Stimulated activated naive B cell treated with anti-CD40 and anti-IgM and Interleukin-4, amounts not matched to agents 10 μg/mL and 1 μg/mL and 100 μg/mL, for 72 hours (primary cell): Measurements from ENCODE around the gene PRSS16.
A peak's percentile ranks its signal among the peaks of the same experiment; 100 is the strongest.

Experiments used
- ATAC-seq, 2 donors: fragments of 150-1000 bp; cut with Tn5 transposase; replicated peaks; 2 replicates each; pipeline ENCODE4 v1.10.0; 2021; ENCODE audit warnings: moderate library complexity in 1 of 2
- DNase-seq: peaks from one replicate; pipeline ENCODE4 v3.0.0; 2021
- H3K27ac Mint-ChIP-seq: one replicate; pipeline ENCODE4 v1.8.0; 2022; ENCODE audit warnings: mild to moderate bottlenecking, mixed read lengths
- H3K27me3 Mint-ChIP-seq, 2 donors: one replicate each; pipeline ENCODE4 v1.8.0; 2022; ENCODE audit warnings: mixed read lengths in 2 of 2
- H3K36me3 Mint-ChIP-seq, 2 donors: one replicate each; pipeline ENCODE4 v1.8.0; 2022; ENCODE audit warnings: mixed read lengths in 2 of 2, mild to moderate bottlenecking in 1 of 2
- H3K4me1 Mint-ChIP-seq, 2 donors: one replicate each; pipeline ENCODE4 v1.8.0; 2022; ENCODE audit warnings: mixed read lengths in 2 of 2, mild to moderate bottlenecking in 1 of 2
- H3K4me3 Mint-ChIP-seq, 2 donors: one replicate each; pipeline ENCODE4 v1.8.0; 2022; ENCODE audit warnings: mild to moderate bottlenecking in 2 of 2, mixed read lengths in 2 of 2, moderate library complexity in 1 of 2
- H3K9me3 Mint-ChIP-seq, 2 donors: one replicate each; pipeline ENCODE4 v1.8.0; 2022; ENCODE audit warnings: mixed read lengths in 2 of 2, mild to moderate bottlenecking in 1 of 2

PRSS16 gene

DNA sequence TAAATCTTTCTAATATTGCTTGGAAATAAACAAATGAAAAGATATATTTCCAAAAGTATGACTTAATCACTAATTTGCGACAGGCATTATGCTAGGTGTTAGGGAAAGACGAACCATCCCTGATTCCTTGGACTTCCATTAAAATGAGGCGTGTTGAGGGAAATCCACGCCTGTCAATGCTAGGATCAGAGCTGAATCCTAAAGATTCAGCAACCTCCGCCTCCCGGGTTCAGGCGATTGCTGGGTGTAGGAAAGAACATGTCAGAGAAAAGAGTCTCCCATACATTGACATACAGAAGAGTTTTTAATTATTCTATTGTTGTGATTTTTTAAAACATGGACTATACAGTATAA, 16.8 kb upstream of the PRSS16 start:
- no peak overlapping the region for H3K27ac Mint-ChIP-seq
- no peak for DNase-seq
- H3K4me1 Mint-ChIP-seq, result peaks cover 0 to 2% of the 10 kb centered on the region in 2 donors
- H3K9me3 Mint-ChIP-seq, result peaks cover 2 to 3% of the 10 kb centered on the region in 2 donors
- peaks cover 3 to 6% of the 10 kb centered on the region in 2 donors for H3K36me3 Mint-ChIP-seq
- no peak overlapping the region for H3K4me3 Mint-ChIP-seq
- no peak for ATAC-seq
- peaks cover 49 to 61% of the 10 kb centered on the region in 2 donors for H3K27me3 Mint-ChIP-seq

DNA sequence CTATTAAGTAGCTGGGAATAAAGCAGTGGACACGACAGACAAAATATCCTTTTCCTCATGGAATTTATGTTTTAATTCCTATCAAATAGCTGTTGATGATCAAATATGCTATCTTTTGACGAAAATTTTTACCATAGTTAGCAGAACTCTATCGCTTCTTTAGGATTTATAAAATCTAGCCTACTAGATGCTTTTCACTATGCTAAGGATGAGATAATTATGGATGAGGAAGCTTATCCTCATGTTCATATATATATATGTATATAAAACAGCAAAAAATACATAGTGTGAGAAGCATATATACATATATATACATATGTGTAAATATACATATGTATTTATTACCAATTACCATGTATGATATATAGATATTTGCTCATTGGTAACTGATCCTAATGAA, 12.9 kb upstream of the PRSS16 start:
- Mint-ChIP-seq H3K4me3 (no peak overlapping the region), H3K4me1 (peaks cover 12% of the 10 kb centered on the region in 2 donors), H3K27ac (no peak overlapping the region), H3K36me3 (peaks cover 3 to 10% of the 10 kb centered on the region in 2 donors), H3K9me3 (peaks cover 7 to 11% of the 10 kb centered on the region in 2 donors), H3K27me3 (peaks cover 59 to 66% of the 10 kb centered on the region in 2 donors)
- ATAC-seq, result no peak
- DNase-seq, result no peak

DNA sequence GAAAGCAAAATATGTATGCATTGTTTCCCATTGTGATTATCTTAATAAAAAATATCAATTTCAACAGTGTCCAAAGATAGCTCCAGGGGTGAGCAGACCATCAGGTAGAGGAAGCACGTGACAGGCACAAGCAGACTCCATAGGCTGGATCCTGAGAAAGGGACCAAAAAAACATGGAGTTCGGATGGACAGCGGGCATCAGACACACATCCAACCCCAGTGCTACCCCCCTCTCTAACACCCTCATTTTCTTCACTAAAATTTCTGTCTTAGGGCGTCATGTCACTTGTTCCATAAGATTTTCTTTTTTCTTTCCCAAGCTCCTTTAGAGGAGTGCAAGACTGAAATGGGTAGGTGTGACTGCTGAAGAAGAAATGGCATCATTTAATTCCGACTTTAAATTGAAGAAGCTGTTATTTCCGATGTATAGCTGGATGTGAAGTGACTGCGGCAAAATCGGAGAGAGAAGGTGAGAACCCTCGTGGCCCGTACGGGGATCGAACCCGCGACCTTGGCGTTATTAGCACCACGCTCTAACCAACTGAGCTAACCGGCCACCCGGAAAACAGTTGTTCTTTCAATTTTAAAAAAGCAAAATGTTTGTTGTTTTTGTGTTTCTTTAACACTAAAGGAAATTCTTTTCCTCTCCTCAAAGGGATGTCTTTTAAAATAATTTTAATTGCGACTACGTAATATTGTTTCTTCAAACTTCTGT, 10.3 kb upstream of the PRSS16 start:
- ATAC-seq, result no peak
- H3K27me3 Mint-ChIP-seq, result peaks cover 60 to 72% of the 10 kb centered on the region in 2 donors
- H3K27ac Mint-ChIP-seq, result peak overlapping the region; percentile 90
- peaks cover 7 to 11% of the 10 kb centered on the region in 2 donors for H3K9me3 Mint-ChIP-seq
- no peak overlapping the region for H3K4me3 Mint-ChIP-seq
- H3K36me3 Mint-ChIP-seq, result peaks cover 3 to 10% of the 10 kb centered on the region in 2 donors
- peaks cover 12% of the 10 kb centered on the region in 2 donors for H3K4me1 Mint-ChIP-seq
- no peak for DNase-seq

DNA sequence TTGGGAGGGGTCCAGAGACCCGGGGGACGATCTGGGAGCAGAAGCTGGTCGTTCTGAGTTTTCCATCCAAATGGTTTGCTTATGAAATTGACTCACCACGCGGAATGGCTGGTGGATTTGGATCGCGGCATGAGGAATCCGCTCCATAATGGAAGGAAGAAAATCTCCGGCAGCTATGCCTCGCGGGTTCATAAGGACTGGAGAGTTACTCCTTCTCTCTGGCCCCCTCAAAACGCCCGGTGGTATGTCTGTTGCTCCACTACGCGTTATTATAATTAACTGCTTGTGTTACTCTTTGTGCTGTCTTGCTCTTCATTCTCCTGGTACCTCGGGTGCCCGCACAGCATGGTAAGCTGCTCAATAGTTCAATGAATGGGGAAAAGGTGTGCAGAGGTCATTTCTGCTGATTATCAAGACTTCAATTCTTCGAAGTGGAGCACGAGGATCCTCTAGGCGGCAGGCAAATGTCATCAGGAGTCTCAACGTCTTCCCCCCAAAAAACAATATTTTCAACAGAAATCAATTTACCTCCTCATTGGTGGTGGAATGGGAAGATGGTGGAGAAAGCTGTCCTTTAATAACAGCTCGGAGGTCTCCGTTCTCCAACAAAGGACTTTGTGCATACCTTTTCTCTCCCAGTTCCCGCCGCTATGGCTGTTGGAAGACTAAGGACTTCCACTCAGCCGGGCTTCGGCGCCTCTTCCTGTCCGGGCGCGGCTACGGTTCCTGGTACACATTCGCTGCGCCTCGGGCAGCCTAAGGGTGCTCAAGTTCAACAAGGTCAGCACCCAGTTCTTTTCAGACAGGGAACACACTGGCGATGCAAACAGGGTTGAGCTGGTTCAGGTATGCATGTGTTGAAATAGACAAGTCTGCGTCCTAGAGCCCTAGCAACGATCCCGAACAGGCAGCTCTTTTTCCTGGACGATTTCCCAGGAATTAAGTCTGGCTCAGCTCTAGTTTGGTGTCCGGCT, 9.2 kb upstream of the PRSS16 start:
- Mint-ChIP-seq H3K36me3 (peaks cover under 1 to 7% of the 10 kb centered on the region in 2 donors), H3K9me3 (peaks cover 4 to 9% of the 10 kb centered on the region in 2 donors), H3K4me3 (peak overlapping the region; percentile 32 to 68), H3K27me3 (peaks cover 63 to 78% of the 10 kb centered on the region in 2 donors), H3K4me1 (peaks cover 12% of the 10 kb centered on the region in 2 donors), H3K27ac (peak overlapping the region; percentile 90)
- DNase-seq, result no peak
- ATAC-seq, result no peak

DNA sequence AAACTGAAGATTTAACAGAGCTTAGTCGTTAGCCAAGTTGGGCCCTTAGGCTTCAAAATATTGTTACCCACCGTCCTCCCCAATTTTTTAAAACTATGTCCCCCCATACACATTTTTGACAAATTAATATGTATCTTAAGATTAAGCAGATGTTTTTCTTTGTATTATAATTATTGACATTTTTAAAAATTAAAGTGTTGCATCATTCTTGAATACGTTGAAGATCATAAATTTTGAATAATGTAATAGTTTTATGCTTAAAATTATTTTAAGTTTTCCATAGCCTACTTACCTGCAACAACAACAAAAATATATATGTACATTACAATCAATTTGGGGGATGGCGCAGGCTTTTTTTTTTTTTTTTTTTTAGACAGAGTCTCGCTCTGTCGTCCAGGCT, 8.2 kb upstream of the PRSS16 start:
- Mint-ChIP-seq H3K27ac (no peak overlapping the region), H3K4me3 (no peak overlapping the region), H3K9me3 (peaks cover 3 to 9% of the 10 kb centered on the region in 2 donors), H3K4me1 (peaks cover 12% of the 10 kb centered on the region in 2 donors), H3K36me3 (peaks cover 0 to 7% of the 10 kb centered on the region in 2 donors), H3K27me3 (peaks cover 58 to 74% of the 10 kb centered on the region in 2 donors)
- ATAC-seq (no peak), DNase-seq (no peak)

DNA sequence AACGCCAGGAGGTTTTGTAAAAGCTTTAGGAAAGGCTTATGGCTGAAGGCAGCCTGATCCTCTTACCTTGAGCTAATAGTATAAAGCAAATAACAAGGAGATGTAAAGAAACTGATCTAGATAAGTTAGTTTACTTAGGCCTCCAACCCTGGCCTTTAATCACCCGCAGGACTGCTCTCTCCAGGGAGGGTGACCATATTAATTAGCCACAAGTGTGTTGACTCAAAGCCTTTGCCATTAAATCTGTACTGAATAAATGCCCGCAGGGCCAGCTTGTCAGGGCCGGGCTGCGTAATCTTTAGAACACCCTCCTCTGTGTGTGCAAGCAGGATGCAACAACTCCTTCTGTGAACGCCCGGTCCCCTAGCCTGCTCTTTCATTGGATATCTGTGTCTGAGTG, 6.1 kb upstream of the PRSS16 start:
- no peak overlapping the region for H3K4me3 Mint-ChIP-seq
- no peak overlapping the region for H3K27ac Mint-ChIP-seq
- peaks cover 0 to 3% of the 10 kb centered on the region in 2 donors for H3K36me3 Mint-ChIP-seq
- ATAC-seq, result no peak
- peaks cover 9 to 12% of the 10 kb centered on the region in 2 donors for H3K4me1 Mint-ChIP-seq
- peaks cover 49 to 60% of the 10 kb centered on the region in 2 donors for H3K27me3 Mint-ChIP-seq
- peaks cover 3 to 9% of the 10 kb centered on the region in 2 donors for H3K9me3 Mint-ChIP-seq
- no peak for DNase-seq

DNA sequence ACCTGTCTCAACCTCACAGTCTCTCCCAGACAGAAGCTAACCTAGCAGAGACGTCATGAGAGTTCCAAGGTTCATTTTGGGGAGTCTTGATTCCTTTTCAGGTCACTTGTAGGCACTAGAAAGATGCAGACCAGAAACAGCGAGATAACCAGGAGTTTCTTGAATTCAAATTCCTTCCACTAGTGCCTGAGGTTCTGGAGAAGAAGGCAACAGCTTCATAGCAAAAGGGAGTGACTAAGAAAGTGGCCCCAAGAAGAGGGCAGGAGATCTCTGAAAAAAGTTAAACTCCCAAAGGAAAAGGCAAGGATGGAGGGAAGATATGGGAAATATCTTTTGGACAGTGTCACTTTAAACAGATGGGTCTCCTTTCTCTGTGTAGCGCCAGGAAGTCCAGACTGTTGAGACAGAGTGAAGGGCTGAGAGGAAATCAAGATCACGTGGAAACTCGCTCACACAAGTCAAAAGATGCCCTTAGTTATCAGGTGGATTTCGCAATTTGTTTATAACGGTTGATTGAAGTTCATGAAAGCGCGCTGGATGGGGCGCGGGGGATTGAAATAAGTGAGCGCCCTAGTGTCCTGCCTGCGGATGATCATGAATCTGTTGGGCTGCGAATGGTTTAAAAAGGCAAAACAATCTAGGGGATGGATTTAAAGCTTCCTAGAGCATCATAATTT, 4.8 kb upstream of the PRSS16 start:
- Mint-ChIP-seq H3K36me3 (no peaks in the 10 kb centered on the region), H3K4me3 (no peak overlapping the region), H3K4me1 (peaks cover 8 to 11% of the 10 kb centered on the region in 2 donors), H3K27me3 (peaks cover 36 to 47% of the 10 kb centered on the region in 2 donors), H3K27ac (no peak overlapping the region), H3K9me3 (peaks cover 3 to 6% of the 10 kb centered on the region in 2 donors)
- ATAC-seq, result no peak
- DNase-seq, result no peak

DNA sequence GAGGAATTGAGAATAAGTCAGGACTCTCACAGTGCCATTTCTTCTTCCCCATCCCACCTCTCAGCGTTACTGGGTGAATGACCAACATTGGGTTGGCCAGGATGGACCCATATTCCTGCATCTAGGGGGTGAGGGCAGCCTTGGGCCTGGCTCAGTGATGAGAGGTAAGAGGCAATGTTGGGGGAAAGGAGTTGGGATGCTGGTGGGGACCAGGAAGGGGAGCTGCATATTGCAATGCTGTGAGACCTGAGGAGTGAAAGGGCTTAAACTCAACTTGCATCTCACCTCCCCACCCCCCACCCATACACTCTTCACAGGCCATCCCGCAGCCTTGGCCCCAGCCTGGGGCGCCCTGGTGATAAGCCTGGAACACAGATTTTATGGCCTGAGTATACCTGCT, 1.3 kb downstream of the PRSS16 start:
- no peak overlapping the region for H3K27ac Mint-ChIP-seq
- peaks cover 0 to 6% of the 10 kb centered on the region in 2 donors for H3K9me3 Mint-ChIP-seq
- H3K27me3 Mint-ChIP-seq, result peaks cover 13 to 29% of the 10 kb centered on the region in 2 donors
- DNase-seq, result no peak
- H3K4me1 Mint-ChIP-seq, result peaks cover 3 to 10% of the 10 kb centered on the region in 2 donors
- peaks cover 0 to 2% of the 10 kb centered on the region in 2 donors for H3K36me3 Mint-ChIP-seq
- no peak for ATAC-seq
- no peak overlapping the region for H3K4me3 Mint-ChIP-seq

DNA sequence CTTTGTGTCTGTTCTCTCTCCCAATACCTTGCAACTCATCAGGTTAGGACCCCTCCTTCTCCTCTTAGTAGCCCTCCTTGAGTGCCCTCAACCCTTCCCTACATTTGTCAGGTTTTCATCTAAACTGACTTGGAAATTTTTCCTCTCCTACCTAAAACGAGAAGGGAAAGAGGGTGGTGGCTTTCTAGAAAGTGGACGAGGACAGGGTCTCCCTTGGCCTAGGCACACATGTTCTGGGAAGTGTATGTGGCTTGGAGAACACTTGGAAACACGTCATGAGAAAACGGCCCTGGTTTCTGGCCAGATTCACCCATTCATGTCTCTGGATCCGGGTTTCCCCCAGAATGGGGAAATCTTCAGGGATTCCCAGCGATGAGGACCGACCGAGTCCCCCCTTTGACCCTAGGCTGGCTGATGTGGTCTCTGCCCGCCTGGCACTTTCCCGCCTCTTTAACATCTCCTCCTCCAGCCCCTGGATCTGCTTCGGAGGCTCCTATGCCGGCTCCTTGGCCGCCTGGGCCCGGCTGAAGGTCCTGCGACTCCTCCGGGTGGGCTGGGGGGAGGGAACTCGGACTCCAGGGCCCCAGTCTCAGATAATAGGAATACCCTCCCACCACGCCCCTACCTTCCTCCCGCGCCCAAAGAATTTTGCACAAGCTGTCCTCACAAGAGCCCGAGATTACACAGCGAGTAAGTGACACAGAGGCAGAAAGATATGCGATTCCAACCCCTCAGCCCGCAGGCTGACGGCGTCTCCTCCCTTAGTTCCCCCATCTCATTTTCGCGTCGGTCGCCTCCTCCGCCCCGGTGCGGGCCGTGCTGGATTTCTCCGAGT, 3.0 kb downstream of the PRSS16 start:
- Mint-ChIP-seq H3K27ac (peak overlapping the region; percentile 76), H3K27me3 (peaks cover 30 to 45% of the 10 kb centered on the region in 2 donors), H3K4me1 (peaks cover 3 to 10% of the 10 kb centered on the region in 2 donors), H3K9me3 (peaks cover 0 to 6% of the 10 kb centered on the region in 2 donors), H3K4me3 (peak overlapping the region; percentile 90 to 91), H3K36me3 (peaks cover 0 to 2% of the 10 kb centered on the region in 2 donors)
- peak; percentile 16 to 30 for ATAC-seq
- DNase-seq, result no peak

DNA sequence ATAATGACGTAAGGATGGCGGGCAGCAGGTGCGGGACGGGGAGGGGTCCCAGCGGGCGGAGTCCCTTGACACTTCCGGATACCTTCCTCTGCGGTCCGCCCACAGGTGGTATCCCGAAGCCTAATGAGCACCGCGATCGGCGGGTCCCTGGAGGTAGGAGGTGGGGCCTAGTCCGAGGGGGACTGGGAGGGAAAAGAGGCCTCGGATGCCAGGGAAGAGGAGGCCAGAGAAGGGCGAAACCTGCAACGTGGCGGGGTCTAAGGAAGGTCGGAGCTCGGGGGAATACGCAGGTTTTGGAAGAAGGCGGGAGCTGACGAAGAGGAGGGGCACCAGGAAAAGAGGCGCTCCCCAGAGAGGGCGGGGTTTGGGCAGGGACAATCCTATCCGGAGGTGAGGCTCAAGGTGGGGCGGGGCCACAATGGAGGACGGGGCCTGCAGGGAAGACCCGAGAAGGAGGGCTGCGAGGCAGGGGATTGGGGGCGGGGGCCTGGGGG, 3.7 kb downstream of the PRSS16 start:
- DNase-seq, result peak; percentile 35
- peak; percentile 72 to 82 for ATAC-seq
- Mint-ChIP-seq H3K4me1 (peaks cover 3 to 10% of the 10 kb centered on the region in 2 donors), H3K9me3 (peaks cover 0 to 6% of the 10 kb centered on the region in 2 donors), H3K36me3 (peaks cover 0 to 2% of the 10 kb centered on the region in 2 donors), H3K4me3 (peak overlapping the region; percentile 90 to 91), H3K27ac (peak overlapping the region; percentile 76), H3K27me3 (peaks cover 37 to 52% of the 10 kb centered on the region in 2 donors)

DNA sequence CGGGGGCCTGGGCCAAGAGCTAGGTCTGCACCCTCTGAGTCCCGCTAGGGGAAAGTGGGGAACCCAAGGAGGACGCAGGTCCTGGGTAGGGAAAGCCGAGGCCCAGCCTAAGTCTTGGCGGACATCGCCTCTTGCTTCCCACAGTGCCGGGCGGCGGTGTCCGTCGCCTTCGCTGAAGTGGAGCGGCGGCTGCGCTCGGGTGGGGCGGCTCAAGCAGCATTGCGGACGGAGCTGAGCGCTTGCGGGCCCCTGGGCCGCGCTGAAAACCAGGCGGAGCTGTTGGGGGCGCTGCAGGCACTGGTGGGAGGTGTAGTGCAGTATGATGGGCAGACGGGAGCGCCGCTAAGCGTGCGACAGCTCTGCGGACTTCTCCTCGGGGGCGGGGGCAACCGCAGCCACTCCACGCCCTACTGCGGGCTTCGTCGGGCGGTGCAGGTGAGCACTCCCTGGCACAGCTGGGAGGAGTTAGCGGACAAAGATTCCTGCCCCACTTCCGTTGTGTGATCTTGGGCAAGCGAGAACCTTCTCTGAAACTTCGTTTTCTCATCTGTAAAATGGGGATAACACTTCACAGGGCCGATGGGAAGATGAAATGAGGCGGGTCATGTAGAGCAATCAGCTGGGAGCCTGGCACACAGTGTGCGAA, 4.2 kb downstream of the PRSS16 start:
- Mint-ChIP-seq H3K36me3 (peaks cover 0 to 2% of the 10 kb centered on the region in 2 donors), H3K27ac (no peak overlapping the region), H3K4me1 (peaks cover 3 to 10% of the 10 kb centered on the region in 2 donors), H3K9me3 (peaks cover 0 to 6% of the 10 kb centered on the region in 2 donors), H3K4me3 (peak overlapping the region; percentile 63 to 90), H3K27me3 (peaks cover 40 to 56% of the 10 kb centered on the region in 2 donors)
- peak; percentile 81 to 89 for ATAC-seq
- DNase-seq, result peak; percentile 47

DNA sequence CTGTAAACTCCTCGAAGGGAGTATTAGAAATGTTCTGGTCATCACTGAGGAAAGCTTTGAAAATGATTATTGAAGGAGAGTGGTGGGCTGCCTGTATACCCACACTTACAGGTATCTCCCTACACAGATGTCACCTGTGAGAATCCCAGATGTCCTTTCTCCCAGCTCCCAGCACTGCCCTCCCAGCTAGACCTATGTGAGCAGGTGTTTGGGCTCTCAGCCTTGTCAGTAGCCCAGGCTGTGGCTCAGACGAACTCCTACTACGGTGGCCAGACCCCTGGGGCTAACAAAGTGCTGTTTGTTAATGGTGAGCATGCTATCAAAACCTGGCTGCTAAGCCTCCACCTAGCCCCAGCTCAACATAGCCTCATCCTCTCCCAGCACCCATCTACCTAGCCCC, 7.1 kb downstream of the PRSS16 start:
- peaks cover 57 to 59% of the 10 kb centered on the region in 2 donors for H3K27me3 Mint-ChIP-seq
- ATAC-seq, result no peak
- H3K4me3 Mint-ChIP-seq, result no peak overlapping the region
- peaks cover 3 to 10% of the 10 kb centered on the region in 2 donors for H3K4me1 Mint-ChIP-seq
- no peak overlapping the region for H3K27ac Mint-ChIP-seq
- H3K36me3 Mint-ChIP-seq, result peaks cover 0 to 2% of the 10 kb centered on the region in 2 donors
- peaks cover 0 to 6% of the 10 kb centered on the region in 2 donors for H3K9me3 Mint-ChIP-seq
- no peak for DNase-seq
